RWPE1 (cell line): ENCODE measurements around the gene PPT2.
A peak's percentile ranks its signal among the peaks of the same experiment; 100 is the strongest.
"Not testable (repeated sequence)": the region's sequence is repeated elsewhere in the genome, so short reads cannot be mapped to it uniquely, and the experiment has no call there.

Experiments used
- CTCF ChIA-PET: fragments of 350-600 bp; sonication (Branson Sonifier 250); formaldehyde crosslinking; extraction: SDS; loops from one replicate; lab custom pipeline; 2021; lab: Yijun Ruan, JAX
- POLR2A ChIA-PET: fragments of 400-600 bp; formaldehyde crosslinking; extraction: SDS; loops from one replicate; lab custom pipeline; 2020; ENCODE audit warnings: antibody characterized with exemption; ENCODE audit not compliant: low non-redundant PET; lab: Yijun Ruan, JAX
- DNase-seq: peaks from one replicate; pipeline ENCODE4 v3.0.0; 2012; ENCODE audit warnings: low spot score
- H3K27ac ChIP-seq: fragments of 450-650 bp; 2 replicates; pipeline ENCODE4 v1.5.1; 2017
- CTCF ChIP-seq: fragments of 450-650 bp; conservative IDR thresholded peaks from 2 replicates; pipeline ENCODE4 v1.5.1; 2017; ENCODE audit warnings: low read depth, mild to moderate bottlenecking

Gene PPT2

GRCh38 chr6:32192608-32193039 is 38.7 kb downstream of the PPT2 start, which contains the start of gene GPSM3:
Gene GPSM3, minus strand, starts transcription at chr6:32192643. Its CDS starts 130 bp downstream, at chr6:32192513.
- POLR2A ChIA-PET, result no interaction called here
- DNase-seq, result no peak
- H3K27ac ChIP-seq, result peak within 1 kb of the TSS; percentile 88
- TF ChIP-seq CTCF, result no peak
- CTCF ChIA-PET, result interaction anchor here (0.6 kb wide), 1 partner anchor 1074 kb away, joined by 5 read pairs; no protein-coding TSS in a partner anchor

- POLR2A ChIA-PET, DNase-seq: not testable (repeated sequence)
- CTCF ChIA-PET, result interaction anchor here (0.6 kb wide), 1 partner anchor 1075 kb away, joined by 5 read pairs; no protein-coding TSS in a partner anchor
- peak overlapping the region; percentile 88 for H3K27ac ChIP-seq
Measured at GRCh38 chr6:32193096-32193495, 39.2 kb downstream of the PPT2 start.

GRCh38 chr6:32194388-32194787 is 40.4 kb downstream of the PPT2 start:
- H3K27ac ChIP-seq, result peak overlapping the region; percentile 95
- POLR2A ChIA-PET, result no interaction called here
- TF ChIP-seq CTCF, result no peak
- CTCF ChIA-PET, result interaction anchor here (0.6 kb wide), 1 partner anchor 72 kb away, joined by 3 read pairs; no protein-coding TSS in a partner anchor
- DNase-seq, result no peak

GRCh38 chr6:32194825-32195651 is 41.1 kb downstream of the PPT2 start:
- peak; percentile 35 for TF ChIP-seq CTCF
- peak; percentile 38 for DNase-seq
- H3K27ac ChIP-seq, result peak overlapping the region; percentile 95
- ChIA-PET CTCF (interaction anchor here (0.6 to 1.1 kb wide), 6 partner anchors 13 to 147 kb away, joined by 3 to 5 read pairs (median 3); no protein-coding TSS in a partner anchor), POLR2A (interaction anchor here (0.6 to 0.8 kb wide), 3 partner anchors 18 to 699 kb away, joined by 3 read pairs; no protein-coding TSS in a partner anchor)

- CTCF ChIA-PET, result interaction anchor here (0.6 to 1.1 kb wide), 7 partner anchors 14 to 781 kb away, joined by 3 to 5 read pairs (median 3); no protein-coding TSS in a partner anchor
- POLR2A ChIA-PET, result interaction anchor here (0.6 to 0.8 kb wide), 3 partner anchors 18 to 699 kb away, joined by 3 read pairs; no protein-coding TSS in a partner anchor
Measured at GRCh38 chr6:32195652-32195901, 41.6 kb downstream of the PPT2 start.

GRCh38 chr6:32195902-32196681 is 42.2 kb downstream of the PPT2 start:
- peak overlapping the region; percentile 95 for H3K27ac ChIP-seq
- ChIA-PET POLR2A (interaction anchor here (0.6 to 0.8 kb wide), 3 partner anchors 19 to 698 kb away, joined by 3 read pairs; no protein-coding TSS in a partner anchor), CTCF (interaction anchor here (0.6 to 1.1 kb wide), 7 partner anchors 14 to 780 kb away, joined by 3 to 5 read pairs (median 3); no protein-coding TSS in a partner anchor)
- peak; percentile 44 for DNase-seq
- no peak for TF ChIP-seq CTCF

More at GRCh38 chr6:32195652-32195901, 41.6 kb downstream of the PPT2 start:
- peak; percentile 97 for DNase-seq
- H3K27ac ChIP-seq, result peak overlapping the region; percentile 95
- no peak; the same call in 1 of the 2 replicates for TF ChIP-seq CTCF
